Pulmonary artery endothelial cell (primary cell): Measurements from ENCODE around the gene SLC35F5. TPM values are rescaled to one million over a fixed set of nuclear protein-coding genes. Genes with fewer than 3 reads are reported as not detected.
"Not testable (repeated sequence)": the region's sequence is repeated elsewhere in the genome, so short reads cannot be mapped to it uniquely, and the experiment has no call there.

Source experiments
- DNase-seq: peaks from one replicate; pipeline ENCODE4 v3.0.0-alpha.2; 2011; ENCODE audit warnings: low read depth, low spot score
- total RNA-seq: library from RNA; depleted of rRNA; stranded (reverse); fragments of >200 nt; gene quantifications from 2 replicates; pipeline ENCODE4 v1.2.3, GENCODE V29; 2014

Gene SLC35F5
- total RNA-seq, 1 donor from 2014 or later = 85.6 TPM

DNA sequence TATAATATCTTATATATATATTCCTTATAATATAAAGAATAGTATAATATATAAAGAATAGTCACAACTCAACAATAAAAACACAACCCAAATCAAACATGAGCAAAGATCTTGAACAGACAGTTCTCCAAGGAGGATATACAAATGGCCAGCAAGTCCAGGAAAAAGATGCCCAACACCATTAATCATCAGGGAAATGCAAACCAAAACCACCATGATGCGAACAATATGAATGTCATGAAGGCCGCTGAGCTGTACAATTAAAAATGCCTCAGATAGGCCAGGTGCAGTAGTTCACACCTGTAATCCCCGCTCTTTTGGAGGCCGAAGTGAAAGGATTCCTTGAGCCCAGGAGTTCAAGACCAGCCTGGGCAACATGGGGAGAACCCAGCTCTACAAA is 58.9 kb downstream of the SLC35F5 start:
- no peak for DNase-seq

DNA sequence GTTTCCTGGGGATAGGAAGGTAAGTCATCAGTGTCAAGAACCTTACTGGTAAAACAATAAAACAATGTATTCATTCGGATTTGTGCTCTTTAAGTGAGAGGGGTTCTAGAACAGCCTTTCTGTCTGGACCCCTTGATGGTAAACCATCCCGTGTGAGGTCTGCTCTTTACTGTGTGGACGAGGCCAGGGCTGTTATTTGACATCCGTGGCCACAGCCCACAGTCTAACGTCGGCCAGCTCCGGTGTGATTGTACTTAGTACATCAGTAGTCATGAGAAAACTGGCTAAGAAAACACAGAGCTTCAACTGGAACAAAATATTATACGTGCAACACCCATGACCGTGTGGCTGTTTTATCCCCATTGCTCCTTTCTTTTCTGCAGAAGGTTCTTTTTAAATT is 62.0 kb downstream of the SLC35F5 start:
- DNase-seq = no peak

DNA sequence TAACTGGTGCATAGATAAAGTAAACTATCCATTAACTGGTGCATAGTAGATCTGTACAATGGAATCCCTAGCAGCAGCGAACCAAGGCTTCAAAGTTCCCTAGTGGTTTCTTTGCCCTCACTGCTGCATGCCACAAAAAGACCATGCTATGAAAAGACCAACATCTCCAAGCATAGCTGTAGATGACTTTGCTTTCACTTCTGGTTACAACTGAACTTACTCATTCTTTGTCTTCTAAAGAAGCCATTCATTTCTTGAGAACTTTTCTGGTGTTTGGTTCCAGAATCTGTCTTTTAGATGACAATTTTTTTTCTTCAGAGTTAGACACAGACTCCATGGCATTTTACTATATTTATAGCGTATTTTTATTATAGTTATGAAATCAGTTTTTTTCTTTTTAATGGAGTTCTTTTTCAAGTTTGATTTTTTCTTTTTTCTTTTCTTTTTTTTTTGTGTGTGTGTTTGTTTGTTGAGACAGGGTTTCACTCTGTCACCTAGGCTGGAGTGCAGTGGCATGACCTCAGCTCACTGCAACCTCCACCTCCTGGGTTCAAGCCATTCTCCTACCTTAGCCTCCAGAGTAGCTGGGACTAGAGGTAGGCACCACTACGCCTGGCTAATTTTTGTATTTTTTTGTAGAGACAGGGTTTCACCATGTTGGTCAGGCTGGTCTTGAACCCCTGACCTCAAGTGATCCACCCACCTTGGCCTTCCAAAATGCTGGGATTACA is 63.6 kb downstream of the SLC35F5 start:
- no peak for DNase-seq

DNA sequence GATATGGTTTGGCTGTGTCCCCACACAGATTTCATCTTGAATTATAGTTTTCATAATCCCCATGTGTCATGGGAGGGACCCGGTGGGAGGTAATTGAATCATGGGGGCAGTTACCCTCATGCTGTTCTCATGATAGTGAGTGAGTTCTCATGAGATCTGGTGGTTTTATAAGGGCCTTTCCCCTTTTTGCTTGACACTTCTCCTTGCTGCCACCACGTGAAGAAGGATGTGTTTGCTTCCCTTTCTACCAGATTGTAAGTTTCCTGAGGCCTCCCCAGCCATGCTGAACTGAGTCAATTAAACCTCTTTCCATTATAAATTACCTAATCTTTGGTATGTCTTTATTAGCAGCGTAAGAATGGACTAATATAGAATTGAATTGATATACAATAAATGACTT is 65.6 kb downstream of the SLC35F5 start:
- not testable (repeated sequence) for DNase-seq

DNA sequence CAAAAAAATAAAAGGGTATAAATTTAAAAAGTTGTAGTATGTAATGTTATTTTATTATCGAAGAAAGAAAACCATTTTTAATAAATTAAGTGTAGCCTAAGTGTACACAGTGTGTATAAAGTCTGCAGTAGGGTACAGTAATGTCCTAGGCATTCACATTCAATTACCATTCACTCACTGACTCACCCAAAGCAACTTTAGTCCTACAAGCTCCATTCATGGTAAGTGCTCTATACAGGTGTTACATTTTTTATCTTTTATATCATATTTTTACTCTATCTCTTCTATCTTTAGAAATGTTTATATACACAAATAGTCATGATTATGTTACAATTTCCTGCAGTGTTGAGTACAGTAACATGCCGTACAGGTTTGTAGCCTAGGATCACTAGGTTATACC is 69.9 kb downstream of the SLC35F5 start:
- DNase-seq = no peak

DNA sequence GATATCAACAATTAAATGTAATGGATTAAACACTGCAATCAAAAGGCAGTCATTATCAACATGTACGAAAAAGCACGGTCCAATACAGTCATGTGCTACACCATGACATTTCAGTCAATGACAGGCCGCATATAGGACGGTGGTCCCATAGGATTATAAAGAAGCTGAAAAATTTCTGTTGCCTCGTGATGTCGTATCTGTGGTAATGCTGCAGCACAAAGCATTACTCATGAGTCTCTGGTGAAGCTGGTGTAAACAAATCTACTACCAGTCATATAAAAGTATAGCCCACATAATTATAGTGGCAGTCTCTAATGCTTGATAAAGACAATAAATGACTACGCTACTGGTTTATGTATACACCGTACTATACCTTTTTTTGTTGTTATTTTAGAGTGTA is 71.0 kb downstream of the SLC35F5 start:
- DNase-seq = no peak

DNA sequence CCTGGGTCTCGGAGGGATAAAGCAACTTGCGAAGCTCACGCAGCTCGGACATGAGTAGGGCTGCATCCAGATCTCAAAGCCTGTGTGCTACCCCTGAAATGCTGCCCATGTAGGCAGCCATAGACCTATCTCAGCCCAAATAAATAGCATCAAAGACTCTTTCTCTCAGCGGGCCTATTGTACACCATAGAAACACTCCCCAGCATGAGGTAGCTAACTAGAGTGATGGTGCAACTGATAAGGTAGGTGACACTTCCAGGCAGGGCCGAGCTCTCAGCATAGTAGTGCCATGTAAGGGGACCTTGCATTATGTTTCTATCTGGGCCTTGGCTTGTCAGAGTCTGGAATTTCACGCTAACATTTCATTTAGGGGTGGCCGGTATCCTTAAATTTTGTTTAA is 77.0 kb downstream of the SLC35F5 start:
- no peak for DNase-seq

DNA sequence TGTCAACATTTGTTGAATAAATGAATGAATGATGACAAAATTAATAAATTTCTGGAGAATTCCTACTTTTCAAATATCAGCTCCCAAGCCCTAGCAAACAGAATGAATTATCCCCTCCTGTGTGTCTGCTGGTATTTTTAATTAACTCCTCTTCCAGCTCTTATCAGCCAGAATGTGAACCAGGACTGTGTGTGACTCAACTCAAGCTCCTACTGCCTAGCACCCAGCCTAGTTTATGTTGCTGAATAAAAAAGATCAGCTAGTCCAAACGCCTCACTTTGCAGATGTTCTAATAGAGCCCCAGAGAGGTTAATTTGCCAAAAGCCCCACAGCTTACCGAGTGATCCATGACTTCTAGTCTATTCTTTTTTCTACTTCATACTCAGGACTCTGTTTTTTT is 79.1 kb downstream of the SLC35F5 start:
- DNase-seq = no peak

DNA sequence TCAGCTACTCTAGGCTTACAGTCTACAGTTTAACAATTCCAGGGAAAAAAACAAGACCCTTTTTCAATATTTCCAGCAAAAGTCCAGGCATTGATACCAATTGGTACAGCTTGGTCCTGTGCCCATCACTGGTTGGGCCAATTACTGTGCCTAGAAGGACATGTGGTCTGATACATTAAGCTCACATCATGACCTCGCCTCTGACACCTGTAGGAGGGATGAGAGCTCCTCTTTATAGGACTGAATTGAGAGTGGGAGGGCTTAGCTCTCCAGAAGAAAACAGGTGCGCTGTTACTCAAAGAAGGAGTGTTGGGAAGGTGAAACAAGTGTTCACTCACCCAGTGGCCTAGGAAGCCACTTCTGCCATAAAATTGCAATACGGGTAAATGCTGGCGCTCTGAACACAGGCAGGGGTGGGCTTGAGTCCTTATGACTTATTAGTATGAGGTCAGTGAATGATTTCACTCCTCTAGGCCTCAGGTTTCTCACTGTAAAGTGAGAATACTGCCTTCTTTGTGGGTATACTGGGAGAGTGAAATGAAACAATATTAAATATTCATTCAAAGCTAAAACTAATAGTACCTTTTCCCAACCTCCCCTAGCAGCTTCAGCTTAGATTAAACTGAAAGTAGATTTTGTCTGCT is 79.7 kb downstream of the SLC35F5 start:
- no peak for DNase-seq

DNA sequence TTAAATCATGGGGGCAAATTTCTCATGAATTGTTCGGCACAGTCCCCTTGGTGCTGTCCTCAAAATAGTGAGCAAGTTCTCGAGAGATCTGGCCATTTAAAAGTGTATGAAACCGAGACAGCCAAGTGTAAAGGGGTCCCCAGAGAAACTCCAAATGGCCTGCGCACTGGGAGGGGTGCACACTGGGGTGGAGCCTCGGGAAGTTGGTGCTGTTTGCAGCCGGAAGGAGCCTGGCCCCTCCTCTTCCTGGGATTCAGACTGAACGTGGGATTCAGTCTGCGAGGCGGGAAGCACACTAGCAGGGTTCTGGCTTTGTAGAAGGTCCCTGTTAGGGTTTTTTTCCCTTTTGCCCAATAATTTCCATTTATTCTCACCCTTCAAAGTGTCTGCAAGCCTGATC is 80.6 kb downstream of the SLC35F5 start:
- DNase-seq = no peak

DNA sequence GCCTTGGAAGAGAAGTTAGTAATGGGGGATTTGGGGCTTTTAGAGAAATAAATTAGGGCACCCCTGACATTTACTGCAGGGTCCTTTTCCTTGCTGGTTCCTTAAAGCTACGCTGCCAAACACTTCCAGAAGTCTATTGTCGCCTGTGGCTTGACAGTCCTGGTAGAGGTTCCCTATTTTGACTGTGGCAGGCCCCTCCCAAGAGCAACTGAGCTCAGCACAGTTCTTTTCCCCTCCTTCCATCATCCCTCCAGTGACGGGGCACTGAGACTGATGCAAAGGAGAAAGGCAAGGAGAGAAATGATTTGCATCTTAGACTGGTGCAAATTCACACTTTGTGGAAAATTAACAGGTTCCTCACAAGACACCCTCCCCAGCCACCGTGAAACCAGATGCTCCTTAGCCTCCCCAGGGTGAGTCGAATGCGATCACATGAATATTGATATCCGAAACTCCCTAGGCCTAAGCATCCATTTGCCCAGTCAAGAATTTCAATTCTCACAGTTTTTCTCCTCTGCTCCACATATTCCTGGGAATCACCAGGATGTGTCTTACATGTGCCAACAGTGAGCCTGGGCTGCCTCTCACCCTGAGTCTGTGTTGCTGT is 84.0 kb downstream of the SLC35F5 start:
- no peak for DNase-seq

DNA sequence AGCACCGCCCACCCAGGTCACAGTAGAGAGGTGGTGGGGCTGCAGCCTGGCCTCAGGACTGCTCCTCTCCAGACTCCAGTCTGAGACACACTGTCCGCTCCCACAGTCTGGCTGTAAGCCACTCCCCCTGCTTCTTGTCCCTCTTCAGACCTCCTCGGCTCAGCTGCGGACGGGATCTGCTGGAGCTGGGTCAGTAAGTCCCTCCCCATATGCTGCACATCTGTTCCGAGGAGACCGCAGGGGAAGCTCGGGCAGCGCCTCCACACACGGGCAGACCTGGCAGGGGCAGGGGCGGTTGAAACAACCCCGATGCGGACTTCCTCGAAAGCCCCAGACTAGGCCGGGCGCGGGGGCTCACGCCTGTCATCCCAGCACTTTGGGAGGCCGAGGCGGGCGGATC is 87.4 kb downstream of the SLC35F5 start:
- not testable (repeated sequence) for DNase-seq

DNA sequence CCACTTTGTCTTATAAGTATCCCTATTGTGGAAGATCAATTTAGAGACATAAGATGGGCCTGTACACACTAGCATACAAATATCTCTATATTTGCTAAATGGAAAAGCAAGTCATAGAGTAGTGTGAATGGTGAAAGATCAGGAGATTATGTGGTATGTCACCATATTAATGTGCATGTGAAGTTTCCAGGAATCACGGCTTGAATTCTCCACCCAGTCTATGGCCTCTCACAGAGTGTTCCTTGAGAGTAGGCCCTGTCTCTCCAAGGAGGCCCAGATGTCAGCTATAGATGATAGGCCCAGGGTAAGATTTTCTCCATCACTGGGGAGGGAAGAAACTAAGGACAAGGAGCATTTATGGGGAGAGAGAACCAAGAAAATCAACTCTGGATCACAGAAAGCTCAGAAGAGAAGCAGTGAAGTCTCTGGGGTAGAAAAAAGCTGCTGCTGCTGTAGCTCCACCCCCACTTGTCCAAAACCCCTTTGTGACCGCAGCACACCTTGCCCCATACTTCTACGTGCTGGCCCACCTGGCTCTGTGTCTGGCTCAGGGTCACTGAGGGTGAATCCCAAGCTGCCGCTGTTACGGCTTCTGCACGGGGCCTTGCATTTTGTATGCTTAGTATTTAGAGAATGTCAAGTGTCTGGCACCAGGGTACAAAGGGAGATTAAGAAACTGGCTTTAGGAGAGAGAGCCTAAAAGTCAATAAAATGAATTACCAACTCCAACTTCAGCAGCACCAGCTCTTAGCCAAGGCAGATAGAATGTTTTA is 91.5 kb downstream of the SLC35F5 start:
- DNase-seq = not testable (repeated sequence)

DNA sequence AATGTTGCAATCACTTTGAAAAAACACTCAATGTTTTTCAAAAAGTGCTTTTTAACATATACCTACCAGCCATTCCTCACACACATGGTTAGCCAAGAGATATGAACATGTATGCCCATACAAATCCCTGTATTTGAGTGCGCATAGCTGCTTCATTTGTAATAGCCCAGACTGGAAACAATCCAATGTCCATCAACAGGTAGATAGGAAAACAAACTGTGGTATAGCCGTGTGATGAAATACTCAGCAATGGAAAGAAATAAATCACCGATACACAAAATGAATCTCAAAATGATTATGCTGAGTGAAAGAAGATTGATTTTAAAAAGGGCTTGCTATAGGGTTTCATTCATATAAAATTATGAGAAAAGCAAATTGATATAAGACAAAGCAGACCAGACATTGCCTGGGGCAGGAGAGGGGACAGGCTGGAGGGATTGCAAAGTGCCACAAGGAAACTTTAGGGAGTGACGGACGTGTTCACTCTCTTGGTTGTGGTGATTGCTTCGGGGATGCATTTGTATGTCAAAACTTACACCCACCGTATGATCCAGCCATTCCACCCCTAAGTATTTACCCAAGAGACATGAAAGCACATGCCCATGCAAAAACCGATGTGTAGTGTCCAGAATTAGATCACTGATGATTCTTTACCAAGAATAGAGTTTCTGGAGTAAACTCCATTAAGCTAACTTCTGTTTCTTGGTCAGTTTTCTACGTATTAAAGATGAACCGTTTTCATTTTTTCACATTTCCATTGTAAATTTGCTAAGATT is 93.0 kb downstream of the SLC35F5 start:
- not testable (repeated sequence) for DNase-seq

Other genes with a start within 250 kb of the SLC35F5 start
- gene RABL2A, start 129.4 kb downstream of the SLC35F5 start, total RNA-seq = 3.9 and 6.1 TPM in 2 replicates
- gene ACTR3, start 133.4 kb upstream of the SLC35F5 start, total RNA-seq = 317 and 418 TPM in 2 replicates